RWPE1 (cell line): Measurements from ENCODE around the gene CERS3.

Experiments used
- CTCF ChIA-PET: fragments of 350-600 bp; sonication (Branson Sonifier 250); formaldehyde crosslinking; extraction: SDS; loops from one replicate; lab custom pipeline; 2021; lab: Yijun Ruan, JAX
- POLR2A ChIA-PET: fragments of 400-600 bp; formaldehyde crosslinking; extraction: SDS; loops from one replicate; lab custom pipeline; 2020; ENCODE audit warnings: antibody characterized with exemption; ENCODE audit not compliant: low non-redundant PET; lab: Yijun Ruan, JAX
- DNase-seq: peaks from one replicate; pipeline ENCODE4 v3.0.0; 2012; ENCODE audit warnings: low spot score
- H3K27ac ChIP-seq: fragments of 450-650 bp; 2 replicates; pipeline ENCODE4 v1.5.1; 2017
- CTCF ChIP-seq: fragments of 450-650 bp; conservative IDR thresholded peaks from 2 replicates; pipeline ENCODE4 v1.5.1; 2017; ENCODE audit warnings: low read depth, mild to moderate bottlenecking

CERS3 gene

GRCh38 chr15:100553468-100553867 is 24.7 kb upstream of the CERS3 start:
- ChIA-PET POLR2A (no interaction called here), CTCF (no interaction called here)
- TF ChIP-seq CTCF: no peak
- no peak overlapping the region for H3K27ac ChIP-seq
- DNase-seq: no peak

GRCh38 chr15:100547961-100548360 is 19.2 kb upstream of the CERS3 start:
- no peak overlapping the region for H3K27ac ChIP-seq
- no peak for DNase-seq
- CTCF ChIA-PET: no interaction called here
- TF ChIP-seq CTCF: no peak
- POLR2A ChIA-PET: no interaction called here

GRCh38 chr15:100544946-100545345 is 16.2 kb upstream of the CERS3 start:
- no peak for DNase-seq
- ChIA-PET POLR2A (no interaction called here), CTCF (no interaction called here)
- no peak overlapping the region for H3K27ac ChIP-seq
- TF ChIP-seq CTCF: no peak

GRCh38 chr15:100544338-100544841 is 15.6 kb upstream of the CERS3 start:
- POLR2A ChIA-PET: no interaction called here
- DNase-seq: no peak
- TF ChIP-seq CTCF: no peak
- no peak overlapping the region for H3K27ac ChIP-seq
- CTCF ChIA-PET: no interaction called here

- POLR2A ChIA-PET: no interaction called here
- no peak for TF ChIP-seq CTCF
- H3K27ac ChIP-seq: no peak overlapping the region
- CTCF ChIA-PET: interaction anchor here (1.6 kb wide), 2 partner anchors 16 to 192 kb away, joined by 4 to 5 read pairs; no protein-coding TSS in a partner anchor
- DNase-seq: no peak
Measured at GRCh38 chr15:100542290-100542689, 13.5 kb upstream of the CERS3 start.

GRCh38 chr15:100537331-100537730 is 8.6 kb upstream of the CERS3 start:
- DNase-seq: no peak
- H3K27ac ChIP-seq: no peak overlapping the region
- TF ChIP-seq CTCF: no peak
- POLR2A ChIA-PET: no interaction called here
- CTCF ChIA-PET: interaction anchor here (0.6 kb wide), 1 partner anchor 109 kb away, joined by 4 read pairs; no protein-coding TSS in a partner anchor
